ENCODE measurements around the gene NKX1-1. TPM values are rescaled to one million over a fixed set of nuclear protein-coding genes. Genes with fewer than 3 reads are reported as not detected.

Gene NKX1-1
- total RNA-seq, 1 experiment from 2014 or later, result not detected

GRCh38 chr4:1364748-1365147 is 41.5 kb downstream of the NKX1-1 start (continued):
- TF ChIP-seq CTCF (IDR thresholded peaks at IDR 0.05) (no peak), ZNF263 (CRISPR knock-in tag; IDR thresholded peaks at IDR 0.05; ENCODE audit: low read depth) (no peak), ESRRA (CRISPR knock-in tag; IDR thresholded peaks at IDR 0.05; ENCODE audit: borderline replicate concordance) (no peak), ATF3 (CRISPR knock-in tag; conservative IDR thresholded peaks at IDR 0.05) (no peak), OVOL2 (CRISPR knock-in tag; IDR thresholded peaks at IDR 0.05; ENCODE audit: borderline replicate concordance) (no peak), ATF2 (CRISPR knock-in tag; IDR thresholded peaks at IDR 0.05; ENCODE audit: borderline replicate concordance, low read depth) (no peak), FOXK1 (CRISPR knock-in tag; IDR thresholded peaks at IDR 0.05) (no peak), CREB1 (CRISPR knock-in tag; IDR thresholded peaks at IDR 0.05) (no peak), GTF2I (CRISPR knock-in tag; conservative IDR thresholded peaks at IDR 0.05) (no peak), IRF2 (CRISPR knock-in tag; IDR thresholded peaks at IDR 0.05; ENCODE audit: borderline replicate concordance, low read depth) (no peak), NR1H2 (CRISPR knock-in tag; IDR thresholded peaks at IDR 0.05) (no peak), CBFB (CRISPR knock-in tag; IDR thresholded peaks at IDR 0.05; ENCODE audit: low read depth) (no peak), MLX (CRISPR knock-in tag; IDR thresholded peaks at IDR 0.05) (no peak)

- ATAC-seq, result no peak
- CTCF ChIA-PET, result interaction anchor here (1.0 to 2.6 kb wide), 4 partner anchors 9 to 265 kb away, joined by 3 to 38 read pairs (median 6); no protein-coding TSS in a partner anchor
Observed at GRCh38 chr4:1364217-1364616, 42.0 kb downstream of the NKX1-1 start.

GRCh38 chr4:1363513-1363912 is 42.7 kb downstream of the NKX1-1 start:
- ATAC-seq, result no peak
- H3K27ac Mint-ChIP-seq, result no peak overlapping the region
- no peak for TF ChIP-seq RELA (CRISPR knock-in tag; IDR thresholded peaks at IDR 0.05; ENCODE audit: borderline replicate concordance)
- TF ChIP-seq EMX1 (CRISPR knock-in tag; IDR thresholded peaks at IDR 0.05), result no peak
- TF ChIP-seq ZNF281 (CRISPR knock-in tag; IDR thresholded peaks at IDR 0.05), result no peak
- TF ChIP-seq USF1 (CRISPR knock-in tag; IDR thresholded peaks at IDR 0.05), result no peak
- TF ChIP-seq CREM (CRISPR knock-in tag; IDR thresholded peaks at IDR 0.05), result no peak
- no peak for TF ChIP-seq AR (CRISPR knock-in tag; IDR thresholded peaks at IDR 0.05)
- no peak for TF ChIP-seq MXD4 (CRISPR knock-in tag; IDR thresholded peaks at IDR 0.05; ENCODE audit: borderline replicate concordance)
- TF ChIP-seq CREB1 (CRISPR knock-in tag; IDR thresholded peaks at IDR 0.05), result no peak

More at GRCh38 chr4:1364217-1364616, 42.0 kb downstream of the NKX1-1 start:
- no peak for TF ChIP-seq ERG (CRISPR knock-in tag; IDR thresholded peaks at IDR 0.05)
- peaks cover 3% of the 10 kb centered on the region; the same call in 1 of the 2 replicates for H3K36me3 Mint-ChIP-seq
- DNase-seq (ENCODE audit: low spot score), result no peak
- H3K4me3 Mint-ChIP-seq, result no peak overlapping the region
- no peak overlapping the region for H3K27ac Mint-ChIP-seq
- peaks cover 11% of the 10 kb centered on the region for H3K4me1 Mint-ChIP-seq
- no peaks in the 10 kb centered on the region for H3K27me3 Mint-ChIP-seq (ENCODE audit: low read depth)
- no peaks in the 10 kb centered on the region for H3K9me3 Mint-ChIP-seq
- POLR2A ChIA-PET, result no interaction called here

More at GRCh38 chr4:1363513-1363912, 42.7 kb downstream of the NKX1-1 start:
- peaks cover 3% of the 10 kb centered on the region; the same call in 1 of the 2 replicates for H3K36me3 Mint-ChIP-seq
- no peak overlapping the region for H3K4me3 Mint-ChIP-seq
- no peaks in the 10 kb centered on the region for H3K9me3 Mint-ChIP-seq
- H3K27me3 Mint-ChIP-seq (ENCODE audit: low read depth), result no peaks in the 10 kb centered on the region
- peaks cover 11% of the 10 kb centered on the region for H3K4me1 Mint-ChIP-seq
- POLR2A ChIA-PET, result no interaction called here
- no peak for DNase-seq (ENCODE audit: low spot score)
- CTCF ChIA-PET, result no interaction called here
